Osteocyte (in vitro differentiated cells): ENCODE measurements around the gene PTGER3. TPM values are rescaled to one million over a fixed set of nuclear protein-coding genes. Genes with fewer than 3 reads are reported as not detected.

Source experiments
- DNase-seq: peaks from one replicate; pipeline ENCODE4 v3.0.0; 2021; ENCODE audit warnings: mixed read lengths; ENCODE audit not compliant: unreplicated experiment; ENCODE audit errors: extremely low spot score
- H3K27ac Mint-ChIP-seq: one replicate; pipeline ENCODE4 v1.8.0; 2021; ENCODE audit warnings: mild to moderate bottlenecking, mixed read lengths; ENCODE audit not compliant: unreplicated experiment
- H3K27me3 Mint-ChIP-seq: one replicate; pipeline ENCODE4 v1.8.0; 2021; ENCODE audit warnings: mixed read lengths; ENCODE audit not compliant: unreplicated experiment
- H3K36me3 Mint-ChIP-seq: one replicate; pipeline ENCODE4 v1.8.0; 2021; ENCODE audit warnings: mixed read lengths; ENCODE audit not compliant: unreplicated experiment
- H3K4me1 Mint-ChIP-seq: one replicate; pipeline ENCODE4 v1.8.0; 2021; ENCODE audit warnings: mixed read lengths; ENCODE audit not compliant: unreplicated experiment
- H3K4me3 Mint-ChIP-seq: one replicate; pipeline ENCODE4 v1.8.0; 2021; ENCODE audit warnings: mild to moderate bottlenecking, moderate library complexity, mixed read lengths; ENCODE audit not compliant: unreplicated experiment
- H3K9me3 Mint-ChIP-seq: one replicate; pipeline ENCODE4 v1.8.0; 2021; ENCODE audit warnings: mixed read lengths; ENCODE audit not compliant: unreplicated experiment
- total RNA-seq: library from RNA; stranded (reverse); gene quantifications from 2 replicates; pipeline ENCODE4 v1.2.1, GENCODE V29; 2021
- TF ChIP-seq, protein P1 (sequence below): fragments of 200-600 bp; sonication (generic); IDR thresholded peaks from 2 replicates; pipeline ENCODE4 v1.5.0; 2021; ENCODE audit warnings: antibody characterized with exemption, mild to moderate bottlenecking, moderate library complexity

PTGER3 gene
- total RNA-seq, 1 donor from 2014 or later: not detected

DNA sequence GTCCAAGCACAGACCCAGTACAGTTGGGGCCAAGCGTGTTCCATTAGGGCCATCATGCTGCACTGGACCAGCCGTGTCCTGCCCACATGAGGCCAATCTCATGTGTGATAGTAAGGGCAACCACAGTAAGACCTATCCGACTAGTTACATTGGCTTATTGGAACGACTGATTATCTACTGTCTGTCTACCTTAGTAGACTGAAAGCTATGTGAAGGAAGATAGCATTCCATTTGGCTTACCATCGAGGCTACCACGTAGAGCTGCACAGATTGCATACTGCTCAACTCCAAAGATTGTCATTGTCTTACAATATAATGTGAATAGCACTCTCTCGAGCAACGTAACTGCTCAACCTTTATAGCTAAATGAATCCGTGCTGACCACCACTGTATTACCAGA lies 10.6 kb downstream of the PTGER3 start:
- Mint-ChIP-seq H3K27me3 (peaks cover 37% of the 10 kb centered on the region), H3K4me1 (no peaks in the 10 kb centered on the region), H3K4me3 (no peak overlapping the region), H3K27ac (no peak overlapping the region), H3K9me3 (no peaks in the 10 kb centered on the region), H3K36me3 (no peaks in the 10 kb centered on the region)
- no peak for DNase-seq
- TF ChIP-seq, protein P1, sequence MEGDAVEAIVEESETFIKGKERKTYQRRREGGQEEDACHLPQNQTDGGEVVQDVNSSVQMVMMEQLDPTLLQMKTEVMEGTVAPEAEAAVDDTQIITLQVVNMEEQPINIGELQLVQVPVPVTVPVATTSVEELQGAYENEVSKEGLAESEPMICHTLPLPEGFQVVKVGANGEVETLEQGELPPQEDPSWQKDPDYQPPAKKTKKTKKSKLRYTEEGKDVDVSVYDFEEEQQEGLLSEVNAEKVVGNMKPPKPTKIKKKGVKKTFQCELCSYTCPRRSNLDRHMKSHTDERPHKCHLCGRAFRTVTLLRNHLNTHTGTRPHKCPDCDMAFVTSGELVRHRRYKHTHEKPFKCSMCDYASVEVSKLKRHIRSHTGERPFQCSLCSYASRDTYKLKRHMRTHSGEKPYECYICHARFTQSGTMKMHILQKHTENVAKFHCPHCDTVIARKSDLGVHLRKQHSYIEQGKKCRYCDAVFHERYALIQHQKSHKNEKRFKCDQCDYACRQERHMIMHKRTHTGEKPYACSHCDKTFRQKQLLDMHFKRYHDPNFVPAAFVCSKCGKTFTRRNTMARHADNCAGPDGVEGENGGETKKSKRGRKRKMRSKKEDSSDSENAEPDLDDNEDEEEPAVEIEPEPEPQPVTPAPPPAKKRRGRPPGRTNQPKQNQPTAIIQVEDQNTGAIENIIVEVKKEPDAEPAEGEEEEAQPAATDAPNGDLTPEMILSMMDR: no peak

DNA sequence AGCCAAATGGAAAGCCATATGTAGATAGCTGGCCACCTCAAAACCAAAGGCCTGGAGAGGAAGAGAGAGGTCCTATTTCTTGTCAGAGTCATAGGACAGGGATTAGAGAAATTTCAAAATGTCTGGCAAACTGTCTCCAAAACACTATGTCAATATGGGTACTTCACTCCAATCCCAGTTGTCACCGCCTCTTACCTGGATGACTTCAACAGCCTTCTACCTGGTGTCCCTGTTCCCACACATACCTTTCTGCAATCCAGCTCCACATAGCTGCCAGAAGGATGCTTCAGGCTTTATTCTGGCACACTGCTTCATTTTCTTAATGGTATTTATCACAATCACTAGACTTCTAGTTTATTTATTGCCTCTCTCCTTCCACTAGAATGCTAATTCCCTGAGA lies 14.5 kb downstream of the PTGER3 start:
- H3K4me1 Mint-ChIP-seq: no peaks in the 10 kb centered on the region
- TF ChIP-seq, protein P1: no peak
- no peaks in the 10 kb centered on the region for H3K36me3 Mint-ChIP-seq
- H3K27ac Mint-ChIP-seq: no peak overlapping the region
- no peaks in the 10 kb centered on the region for H3K9me3 Mint-ChIP-seq
- no peak for DNase-seq
- no peak overlapping the region for H3K4me3 Mint-ChIP-seq
- H3K27me3 Mint-ChIP-seq: peaks cover 29% of the 10 kb centered on the region

DNA sequence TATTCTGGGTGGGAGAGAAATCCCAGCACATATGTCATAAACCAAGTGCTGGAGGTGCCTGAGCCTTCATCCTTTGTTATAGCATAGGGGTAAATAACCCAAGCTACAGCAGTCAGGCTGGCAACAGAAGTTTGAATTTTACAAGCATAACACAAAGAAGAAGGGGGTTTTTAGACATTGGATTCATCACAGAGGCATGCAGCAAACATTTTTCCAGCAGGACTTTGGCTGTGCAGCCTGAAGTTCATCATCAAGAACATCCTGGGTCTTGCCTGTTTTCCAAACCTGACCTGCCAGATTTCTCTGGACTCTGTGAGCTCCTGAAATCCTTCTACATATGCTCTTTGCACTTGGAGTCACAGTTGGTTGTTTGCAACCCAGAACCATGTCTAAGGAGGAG lies 16.2 kb downstream of the PTGER3 start:
- TF ChIP-seq, protein P1: no peak
- DNase-seq: no peak

DNA sequence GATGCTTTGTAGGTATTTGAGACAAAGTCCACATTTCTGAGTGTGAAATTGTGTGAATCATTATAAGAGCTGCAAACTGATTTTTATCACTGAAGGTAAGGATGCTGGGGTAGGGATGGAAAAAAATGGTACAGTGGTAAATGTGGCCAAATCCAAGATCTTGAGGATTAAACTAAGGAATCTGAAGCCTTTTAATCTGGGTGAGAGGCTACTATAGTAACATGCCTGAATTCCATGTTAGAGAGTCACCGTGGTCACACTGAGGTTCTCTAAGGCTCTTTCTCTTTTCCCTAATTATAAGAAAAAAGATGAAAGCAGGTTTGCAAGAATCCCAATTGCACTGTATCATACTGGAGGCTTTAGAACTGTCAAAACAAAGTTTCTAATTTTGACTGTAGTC lies 17.6 kb downstream of the PTGER3 start:
- DNase-seq: no peak
- peaks cover 34% of the 10 kb centered on the region for H3K27me3 Mint-ChIP-seq
- no peak overlapping the region for H3K4me3 Mint-ChIP-seq
- TF ChIP-seq, protein P1: no peak
- H3K27ac Mint-ChIP-seq: no peak overlapping the region
- H3K9me3 Mint-ChIP-seq: no peaks in the 10 kb centered on the region
- no peaks in the 10 kb centered on the region for H3K36me3 Mint-ChIP-seq
- no peaks in the 10 kb centered on the region for H3K4me1 Mint-ChIP-seq

More for the DNA sequence above, 16.2 kb downstream of the PTGER3 start:
- Mint-ChIP-seq H3K36me3 (no peaks in the 10 kb centered on the region), H3K4me3 (no peak overlapping the region), H3K9me3 (no peaks in the 10 kb centered on the region), H3K27me3 (peaks cover 42% of the 10 kb centered on the region), H3K4me1 (no peaks in the 10 kb centered on the region), H3K27ac (no peak overlapping the region)

DNA sequence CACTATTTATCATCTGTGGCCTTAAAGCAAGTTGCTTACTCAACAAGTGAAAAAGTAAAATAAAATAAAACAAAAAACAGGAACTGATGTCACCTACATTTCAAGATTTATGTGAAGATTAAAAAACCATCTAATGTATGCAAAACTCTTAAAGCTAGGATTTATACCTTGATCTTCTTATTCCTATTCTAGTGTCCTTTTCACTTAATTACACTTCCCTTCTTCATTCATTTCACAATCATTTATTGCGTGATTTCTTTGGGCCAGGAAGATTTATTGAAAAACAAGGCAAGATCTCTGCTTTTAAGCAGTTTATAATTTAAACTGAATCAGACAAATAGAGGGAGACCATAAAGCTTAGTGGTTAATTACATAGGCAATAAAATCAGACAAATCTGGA lies 18.6 kb downstream of the PTGER3 start:
- H3K36me3 Mint-ChIP-seq: no peaks in the 10 kb centered on the region
- no peak overlapping the region for H3K27ac Mint-ChIP-seq
- no peaks in the 10 kb centered on the region for H3K9me3 Mint-ChIP-seq
- H3K4me1 Mint-ChIP-seq: no peaks in the 10 kb centered on the region
- DNase-seq: no peak
- TF ChIP-seq, protein P1: no peak
- H3K4me3 Mint-ChIP-seq: no peak overlapping the region
- H3K27me3 Mint-ChIP-seq: peaks cover 34% of the 10 kb centered on the region
